Rectal smooth muscle tissue (tissue), 1 donor: ENCODE data around the gene RMDN2.
"Not testable (repeated sequence)": the region's sequence is repeated elsewhere in the genome, so short reads cannot be mapped to it uniquely, and the experiment has no call there.

Source experiments
- H3K27ac ChIP-seq: one replicate; pipeline ENCODE4 v1.7.0; 2013; ENCODE audit warnings: low read depth, low read length, inconsistent platforms
- H3K27me3 ChIP-seq: one replicate; pipeline ENCODE4 v1.7.0; 2013; ENCODE audit warnings: low read length; ENCODE audit not compliant: control insufficient read depth, insufficient read depth
- H3K36me3 ChIP-seq: one replicate; pipeline ENCODE4 v1.7.0; 2013; ENCODE audit warnings: low read length; ENCODE audit not compliant: control insufficient read depth, insufficient read depth
- H3K4me1 ChIP-seq: one replicate; pipeline ENCODE4 v1.7.0; 2013; ENCODE audit warnings: low read length; ENCODE audit not compliant: control insufficient read depth, insufficient read depth
- H3K4me3 ChIP-seq: one replicate; pipeline ENCODE4 v1.7.0; 2013; ENCODE audit warnings: low read length
- H3K9ac ChIP-seq: one replicate; pipeline ENCODE4 v1.7.0; 2013; ENCODE audit warnings: low read length

Gene RMDN2

GRCh38 chr2:37921781-37922180 is 3.3 kb upstream of the RMDN2 start:
- Histone ChIP-seq H3K4me3 (no peak overlapping the region), H3K36me3 (no peaks in the 10 kb centered on the region), H3K27ac (no peak overlapping the region), H3K4me1 (peaks cover 10% of the 10 kb centered on the region), H3K9ac (no peak overlapping the region), H3K27me3 (no peaks in the 10 kb centered on the region)

DNA sequence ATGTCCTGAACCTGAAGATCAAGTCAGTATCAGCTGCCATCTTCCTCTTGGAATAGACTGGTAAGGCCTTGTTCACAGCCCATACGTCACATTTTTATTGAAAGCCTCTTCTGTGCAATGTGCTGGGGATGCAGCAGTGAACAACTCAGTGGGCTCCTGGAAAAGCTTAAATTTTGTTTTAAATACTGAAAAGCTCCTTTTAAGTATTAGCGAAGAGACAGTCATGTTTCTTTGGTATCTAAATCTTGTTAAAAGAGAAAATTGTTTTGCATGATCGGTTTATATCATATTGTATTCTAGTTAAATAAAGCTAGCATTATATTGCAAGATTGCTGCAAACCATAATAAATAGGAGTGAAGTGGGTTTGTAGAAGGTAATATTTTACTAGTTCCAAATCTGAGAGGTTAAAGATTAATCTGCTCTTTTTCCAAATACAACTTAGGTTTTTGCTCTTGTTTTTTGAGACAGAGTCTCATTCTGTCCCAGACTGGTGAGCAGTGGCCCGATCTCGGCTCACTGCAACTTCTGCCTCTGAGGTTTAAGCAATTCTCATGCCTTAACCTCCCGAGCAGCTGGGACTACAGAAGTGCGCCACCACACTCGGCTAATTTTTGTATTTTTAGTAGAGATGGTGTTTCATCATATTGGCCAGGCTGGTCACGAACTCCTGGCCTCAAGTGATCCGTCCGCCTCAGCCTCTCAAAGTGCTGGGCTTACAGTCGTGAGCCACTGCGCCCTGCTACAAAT is 1.6 kb upstream of the RMDN2 start:
- H3K36me3 ChIP-seq, result no peaks in the 10 kb centered on the region
- H3K4me3 ChIP-seq, result no peak overlapping the region
- H3K27me3 ChIP-seq, result no peaks in the 10 kb centered on the region
- H3K4me1 ChIP-seq, result no peaks in the 10 kb centered on the region
- H3K9ac ChIP-seq, result no peak overlapping the region
- H3K27ac ChIP-seq, result no peak overlapping the region

DNA sequence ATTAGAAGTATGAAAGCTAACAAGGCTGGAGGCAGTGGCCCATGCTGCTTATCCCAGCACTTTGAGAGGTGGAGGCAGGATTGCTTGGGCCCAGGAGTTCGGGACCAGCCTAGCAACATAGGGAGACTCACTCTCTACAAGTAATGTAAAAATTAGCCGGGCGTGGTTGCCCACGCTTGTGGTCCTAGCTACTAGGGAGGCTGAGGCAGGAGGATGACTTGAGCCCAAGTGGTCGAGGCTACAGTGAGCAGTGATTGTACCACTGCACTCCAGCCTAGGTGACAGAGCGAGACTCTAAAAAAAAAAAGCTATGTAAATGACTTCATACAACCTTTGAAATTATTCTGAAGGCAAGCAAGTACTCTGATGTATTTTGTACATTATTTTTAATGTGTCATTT is 1.5 kb downstream of the RMDN2 start:
- Histone ChIP-seq H3K27me3 (no peaks in the 10 kb centered on the region), H3K9ac (no peak overlapping the region), H3K4me1 (no peaks in the 10 kb centered on the region), H3K27ac (no peak overlapping the region), H3K4me3 (no peak overlapping the region), H3K36me3 (no peaks in the 10 kb centered on the region)

DNA sequence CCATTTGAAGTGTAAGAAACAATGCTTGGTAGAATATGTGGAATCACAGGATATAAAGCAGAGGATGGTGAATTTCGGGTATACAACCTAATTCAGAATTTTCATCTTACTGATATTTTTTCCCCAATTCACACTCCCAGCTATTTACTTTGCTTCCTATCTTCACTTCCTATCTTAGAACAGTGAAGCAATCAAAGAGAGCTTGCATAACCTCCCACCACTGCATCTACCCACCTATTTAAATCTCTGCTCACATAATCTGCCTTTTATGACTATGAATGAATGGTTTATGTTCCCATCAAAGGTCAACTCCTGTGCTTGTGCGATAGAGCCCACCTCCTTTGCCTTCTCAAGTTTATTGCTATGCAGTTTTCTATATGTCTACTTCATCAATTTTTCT is 3.3 kb downstream of the RMDN2 start:
- no peak overlapping the region for H3K4me3 ChIP-seq
- no peaks in the 10 kb centered on the region for H3K36me3 ChIP-seq
- H3K27ac ChIP-seq, result no peak overlapping the region
- H3K27me3 ChIP-seq, result no peaks in the 10 kb centered on the region
- no peaks in the 10 kb centered on the region for H3K4me1 ChIP-seq
- no peak overlapping the region for H3K9ac ChIP-seq

DNA sequence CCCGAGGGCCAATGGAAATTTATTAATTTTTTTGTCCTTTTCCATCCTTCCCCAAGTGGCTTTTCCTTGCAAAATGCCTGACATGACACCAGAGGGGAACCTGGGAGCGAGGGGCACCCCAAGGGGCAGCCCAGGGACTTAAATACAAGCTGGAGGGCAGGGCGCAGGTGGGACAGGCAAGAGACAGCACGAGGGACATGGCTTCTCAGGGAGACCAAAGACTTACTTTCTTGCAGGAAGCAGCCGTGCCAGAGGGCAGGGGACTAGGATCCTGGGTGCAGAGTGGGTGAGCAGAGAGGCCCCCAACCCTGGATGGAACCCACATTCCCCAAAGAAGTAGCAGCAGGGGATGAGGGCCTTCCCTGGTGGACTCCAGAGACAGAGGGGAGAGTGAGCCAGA is 5.3 kb downstream of the RMDN2 start:
- H3K36me3 ChIP-seq, H3K9ac ChIP-seq, H3K27me3 ChIP-seq, H3K27ac ChIP-seq, H3K4me3 ChIP-seq, H3K4me1 ChIP-seq: not testable (repeated sequence)

DNA sequence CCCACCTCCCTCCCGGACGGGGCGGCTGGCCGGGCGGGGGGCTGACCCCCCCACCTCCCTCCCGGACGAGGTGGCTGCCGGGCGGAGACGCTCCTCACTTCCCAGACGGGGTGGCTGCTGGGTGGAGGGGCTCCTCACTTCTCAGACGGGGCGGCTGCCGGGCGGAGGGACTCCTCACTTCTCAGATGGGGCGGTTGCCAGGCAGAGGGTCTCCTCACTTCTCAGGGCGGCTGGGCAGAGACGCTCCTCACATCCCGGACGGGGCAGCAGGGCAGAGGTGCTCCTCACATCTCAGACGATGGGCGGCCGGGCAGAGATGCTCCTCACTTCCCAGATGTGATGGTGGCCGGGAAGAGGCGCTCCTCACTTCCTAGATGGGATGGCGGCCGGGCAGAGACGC is 7.8 kb downstream of the RMDN2 start:
- H3K4me1 ChIP-seq, H3K4me3 ChIP-seq: not testable (repeated sequence)

DNA sequence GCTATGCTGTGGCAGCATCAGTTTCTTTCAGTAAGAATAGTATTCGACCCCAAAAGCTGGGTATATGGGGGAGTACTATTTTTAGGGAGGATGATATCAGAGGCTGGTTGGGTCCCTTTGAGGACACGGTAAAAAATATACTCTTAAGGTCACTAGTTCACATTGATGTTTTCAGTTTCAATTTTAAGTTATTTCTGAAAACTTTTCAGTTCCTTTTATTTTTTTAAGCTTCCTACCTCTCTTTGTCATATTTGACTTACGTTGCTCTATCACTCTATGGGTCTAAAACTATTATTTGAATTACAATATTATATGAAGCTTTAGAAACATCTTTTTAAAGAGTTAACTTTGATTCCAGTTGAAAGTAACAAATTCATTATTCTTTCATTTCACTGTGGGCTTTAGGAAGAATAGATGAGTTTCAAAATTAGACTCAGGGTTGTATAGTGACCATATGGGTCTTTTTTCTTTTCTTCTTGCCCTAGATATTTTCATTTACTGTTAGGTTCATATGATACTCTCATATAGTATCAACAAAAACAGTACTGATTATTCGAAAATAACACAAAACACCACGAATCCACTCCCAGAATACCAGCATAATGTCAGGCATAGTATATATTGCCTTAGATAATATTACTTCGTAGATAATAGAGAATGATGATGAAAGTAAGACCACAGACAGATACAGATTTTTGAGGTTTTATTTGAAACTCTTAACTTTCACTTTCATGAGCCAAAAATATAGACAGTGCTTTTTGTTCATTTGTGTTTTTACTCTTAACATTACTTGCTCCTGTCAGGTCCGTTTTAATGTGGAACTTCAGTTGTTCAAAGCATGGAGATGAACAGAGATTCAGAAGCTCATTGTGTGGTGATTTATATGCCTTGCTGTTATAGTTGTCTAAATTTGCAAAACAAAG is 9.8 kb downstream of the RMDN2 start:
- Histone ChIP-seq H3K4me1 (no peaks in the 10 kb centered on the region), H3K9ac (no peak overlapping the region), H3K36me3 (no peaks in the 10 kb centered on the region), H3K27me3 (no peaks in the 10 kb centered on the region), H3K27ac (no peak overlapping the region), H3K4me3 (no peak overlapping the region)

More for the DNA sequence above, 7.8 kb downstream of the RMDN2 start:
- not testable (repeated sequence) for H3K9ac ChIP-seq, H3K36me3 ChIP-seq, H3K27ac ChIP-seq, H3K27me3 ChIP-seq

DNA sequence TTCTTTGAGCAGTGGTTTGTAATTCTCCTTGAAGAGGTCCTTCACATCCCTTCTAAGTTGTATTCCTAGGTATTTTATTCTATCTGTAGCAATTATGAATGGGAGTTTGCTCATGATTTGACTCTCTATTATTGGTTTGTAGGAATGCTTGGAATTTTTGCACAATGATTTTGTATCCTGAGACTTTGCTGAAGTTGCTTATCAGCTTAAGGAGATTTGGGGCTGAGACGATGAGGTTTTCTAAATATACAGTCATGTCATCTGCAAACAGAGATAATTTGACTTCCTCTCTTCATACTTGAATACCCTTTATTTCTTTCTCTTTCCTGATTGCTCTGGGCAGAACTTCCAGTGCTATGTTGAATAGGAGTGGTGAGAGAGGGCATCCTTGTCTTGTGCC is 12.5 kb downstream of the RMDN2 start:
- not testable (repeated sequence) for H3K27ac ChIP-seq, H3K4me1 ChIP-seq, H3K27me3 ChIP-seq, H3K9ac ChIP-seq, H3K4me3 ChIP-seq, H3K36me3 ChIP-seq

DNA sequence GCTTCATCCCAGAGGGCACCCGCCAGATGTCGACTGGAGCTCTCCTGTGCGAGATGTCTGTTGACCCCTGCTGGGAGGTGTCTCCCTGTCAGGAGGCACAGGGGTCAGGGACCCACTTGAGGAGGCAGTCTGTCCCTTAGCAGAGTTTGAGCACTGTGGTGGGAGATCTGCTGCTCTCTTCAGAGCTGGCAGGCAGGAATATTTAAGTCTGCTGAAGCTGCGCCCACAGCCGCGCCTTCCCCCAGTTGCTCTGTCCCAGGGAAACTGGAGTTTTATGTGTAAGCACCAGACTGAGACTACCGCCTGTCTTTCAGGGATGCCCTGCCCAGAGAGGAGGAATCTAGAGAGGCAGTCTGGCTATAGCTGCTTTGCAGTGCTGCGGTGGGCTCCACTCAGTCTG is 16.2 kb downstream of the RMDN2 start:
- not testable (repeated sequence) for H3K27ac ChIP-seq, H3K4me3 ChIP-seq, H3K27me3 ChIP-seq, H3K4me1 ChIP-seq, H3K36me3 ChIP-seq, H3K9ac ChIP-seq

DNA sequence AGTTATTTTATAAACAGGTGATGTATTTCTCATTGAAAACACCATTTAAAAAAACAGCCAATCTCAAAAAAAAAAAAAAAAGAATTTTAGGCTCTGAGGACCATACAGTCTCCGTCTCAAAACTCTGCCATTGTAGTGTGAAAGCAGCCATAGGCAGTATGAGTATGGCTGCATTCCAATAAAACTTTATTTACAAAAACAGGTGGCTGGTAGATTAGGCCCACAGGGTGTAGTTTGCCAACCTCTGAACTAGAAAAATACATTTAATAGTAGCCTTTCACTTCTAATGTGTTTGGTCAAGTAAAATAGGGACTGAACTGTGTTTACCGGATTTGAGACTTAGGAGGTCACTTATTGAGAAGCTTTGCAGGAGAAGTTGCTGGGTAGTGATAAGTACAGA is 19.2 kb downstream of the RMDN2 start:
- Histone ChIP-seq H3K27me3 (no peaks in the 10 kb centered on the region), H3K27ac (no peak overlapping the region), H3K4me3 (no peak overlapping the region), H3K36me3 (no peaks in the 10 kb centered on the region), H3K9ac (no peak overlapping the region), H3K4me1 (no peaks in the 10 kb centered on the region)

DNA sequence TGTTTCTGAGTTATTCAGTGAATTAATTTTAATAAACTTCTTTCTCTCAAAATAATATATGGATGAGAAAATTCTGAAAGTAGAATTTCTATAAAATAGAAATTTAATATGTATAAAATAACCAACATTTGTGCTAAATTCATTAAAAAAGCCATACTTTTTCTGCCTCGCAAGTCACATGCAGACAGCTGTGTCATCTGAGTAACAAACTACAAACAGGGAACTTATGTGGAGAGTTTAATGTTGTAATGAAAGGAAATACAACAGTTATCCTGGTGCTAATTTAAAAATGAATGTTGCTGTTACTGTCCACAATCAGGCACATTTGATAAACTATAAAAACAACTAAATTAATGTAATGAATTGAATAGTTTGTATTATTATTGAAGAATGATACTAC is 22.2 kb downstream of the RMDN2 start:
- no peaks in the 10 kb centered on the region for H3K36me3 ChIP-seq

DNA sequence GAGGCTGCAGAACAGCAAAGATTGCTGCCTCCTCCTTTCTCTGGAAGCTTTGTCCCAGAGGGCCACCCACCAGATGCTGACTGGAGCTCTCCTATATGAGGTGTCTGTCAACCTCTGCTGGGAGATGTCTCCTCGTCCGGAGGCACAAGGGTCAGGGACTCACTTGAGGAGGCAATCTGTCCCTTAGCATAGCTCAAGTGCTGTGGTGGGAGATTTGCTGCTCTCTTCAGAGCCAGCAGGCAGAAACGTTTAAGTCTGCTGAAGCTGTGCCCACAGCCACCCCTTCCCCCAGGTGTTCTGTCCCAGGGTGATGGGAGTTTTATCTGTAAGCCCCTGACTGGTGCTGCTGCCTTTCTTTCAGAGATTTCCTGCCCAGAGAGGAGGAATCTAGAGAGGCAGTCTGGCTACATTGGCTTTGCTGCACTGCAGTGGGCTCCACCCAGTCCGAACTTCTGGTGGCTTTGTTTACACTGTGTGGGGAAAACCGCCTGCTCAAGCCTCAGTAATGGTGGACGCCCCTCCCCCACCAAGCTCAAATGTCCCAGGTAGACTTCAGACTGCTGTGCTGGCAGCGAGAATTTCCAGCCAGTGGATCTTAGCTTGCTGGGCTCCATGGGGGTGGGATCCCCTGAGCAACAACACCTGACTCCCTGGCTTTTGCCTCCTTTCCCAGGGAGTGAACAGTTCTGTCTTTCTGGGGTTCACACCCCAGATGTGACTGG is 37.1 kb downstream of the RMDN2 start:
- not testable (repeated sequence) for H3K4me1 ChIP-seq, H3K9ac ChIP-seq, H3K27ac ChIP-seq, H3K4me3 ChIP-seq, H3K27me3 ChIP-seq, H3K36me3 ChIP-seq

More for the DNA sequence above, 22.2 kb downstream of the RMDN2 start:
- H3K27me3 ChIP-seq, result no peaks in the 10 kb centered on the region
- no peak overlapping the region for H3K9ac ChIP-seq
- no peak overlapping the region for H3K4me3 ChIP-seq
- H3K27ac ChIP-seq, result no peak overlapping the region
- no peaks in the 10 kb centered on the region for H3K4me1 ChIP-seq
